Cortex of kidney (tissue), 1 donor: ENCODE data around the gene TRPV5.

ENCODE experiments used
- DNase-seq: peaks from one replicate; lab custom pipeline; 2025; lab: John Stamatoyannopoulos, UW

Gene TRPV5

GRCh38 chr7:142908921-142909890 lies 24.3 kb downstream of the TRPV5 start:
- DNase-seq = no peak

GRCh38 chr7:142908290-142908689 lies 25.3 kb downstream of the TRPV5 start:
- no peak for DNase-seq

- no peak for DNase-seq
Measured at GRCh38 chr7:142906643-142907042, 26.9 kb downstream of the TRPV5 start.

- DNase-seq = no peak
Measured at GRCh38 chr7:142905759-142906158, 27.8 kb downstream of the TRPV5 start.

- no peak for DNase-seq
Measured at GRCh38 chr7:142904128-142904527, 29.4 kb downstream of the TRPV5 start.

GRCh38 chr7:142901426-142902259 lies 31.9 kb downstream of the TRPV5 start:
- no peak for DNase-seq

GRCh38 chr7:142899661-142900060 lies 33.9 kb downstream of the TRPV5 start:
- no peak for DNase-seq

GRCh38 chr7:142898377-142899170 lies 35.0 kb downstream of the TRPV5 start:
- no peak for DNase-seq

GRCh38 chr7:142897691-142898090 lies 35.9 kb downstream of the TRPV5 start:
- DNase-seq = no peak

GRCh38 chr7:142896741-142897379 lies 36.7 kb downstream of the TRPV5 start:
- no peak for DNase-seq

GRCh38 chr7:142896151-142896550 lies 37.4 kb downstream of the TRPV5 start:
- no peak for DNase-seq

GRCh38 chr7:142894985-142895593 lies 38.5 kb downstream of the TRPV5 start:
- DNase-seq = no peak

- no peak for DNase-seq
Measured at GRCh38 chr7:142894112-142894984, 39.2 kb downstream of the TRPV5 start.

- DNase-seq = no peak
Measured at GRCh38 chr7:142892951-142893350, 40.6 kb downstream of the TRPV5 start.

- DNase-seq = no peak
Measured at GRCh38 chr7:142891490-142892082, 42.0 kb downstream of the TRPV5 start.

GRCh38 chr7:142890874-142891485 lies 42.6 kb downstream of the TRPV5 start:
- no peak for DNase-seq

GRCh38 chr7:142889816-142890215 lies 43.7 kb downstream of the TRPV5 start:
- DNase-seq = no peak

GRCh38 chr7:142887282-142888015 lies 46.1 kb downstream of the TRPV5 start:
- no peak for DNase-seq
